Measurements from ENCODE around the gene PTGFRN.
A peak's percentile ranks its signal among the peaks of the same experiment; 100 is the strongest.

The PTGFRN gene

DNA sequence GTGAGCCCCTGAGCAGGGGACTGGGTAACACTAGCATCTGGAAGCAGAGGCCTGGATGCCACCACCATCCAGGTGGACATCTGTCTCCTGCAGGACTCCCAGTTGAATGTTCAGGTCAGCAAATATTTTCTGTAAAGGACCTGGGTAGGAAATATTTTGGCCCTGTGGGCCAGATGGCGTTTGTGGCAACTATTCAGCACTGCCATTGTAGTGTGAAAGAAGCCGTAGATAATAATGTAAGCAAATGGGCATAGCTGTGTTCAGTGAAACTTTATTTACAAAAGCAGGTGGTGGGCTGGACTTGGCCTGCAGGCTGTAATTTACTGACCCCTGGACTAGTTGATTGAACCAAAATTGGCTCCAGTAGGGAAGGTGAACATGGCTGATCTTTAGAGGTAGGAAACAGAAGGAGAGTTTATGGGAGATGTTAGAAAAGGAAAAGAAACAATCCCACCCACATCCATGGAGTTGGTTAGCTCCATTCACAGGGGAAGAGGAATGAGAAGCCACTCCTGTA, 71.9 kb downstream of the PTGFRN start:
- DNase-seq = no peak

- DNase-seq = peak; percentile 65
Measured at GRCh38 chr1:116982319-116983004, 72.7 kb downstream of the PTGFRN start.

DNA sequence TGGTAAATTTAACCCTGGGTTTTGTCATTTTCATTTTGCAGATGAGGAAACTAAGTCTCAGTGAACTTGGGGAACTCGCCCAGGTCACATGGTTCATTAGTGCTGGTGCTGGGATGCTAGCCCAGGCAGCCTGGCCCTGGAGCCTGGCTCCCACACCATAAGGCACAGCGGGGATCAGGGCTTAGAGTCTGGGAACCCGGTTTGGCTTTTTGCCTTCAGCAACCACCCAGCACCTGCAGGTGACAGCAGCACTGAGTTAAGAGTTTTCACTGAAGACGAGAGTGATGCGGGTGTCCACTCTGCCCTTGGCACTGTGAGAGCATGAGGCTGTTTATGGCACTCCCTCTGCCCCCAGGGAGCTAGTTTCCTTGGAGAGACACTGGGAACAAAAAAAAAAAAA, 73.4 kb downstream of the PTGFRN start:
- no peak for DNase-seq

GRCh38 chr1:116983678-116984077, 74.0 kb downstream of the PTGFRN start:
- DNase-seq = no peak

GRCh38 chr1:116984406-116985160, 74.9 kb downstream of the PTGFRN start:
- DNase-seq = no peak

DNA sequence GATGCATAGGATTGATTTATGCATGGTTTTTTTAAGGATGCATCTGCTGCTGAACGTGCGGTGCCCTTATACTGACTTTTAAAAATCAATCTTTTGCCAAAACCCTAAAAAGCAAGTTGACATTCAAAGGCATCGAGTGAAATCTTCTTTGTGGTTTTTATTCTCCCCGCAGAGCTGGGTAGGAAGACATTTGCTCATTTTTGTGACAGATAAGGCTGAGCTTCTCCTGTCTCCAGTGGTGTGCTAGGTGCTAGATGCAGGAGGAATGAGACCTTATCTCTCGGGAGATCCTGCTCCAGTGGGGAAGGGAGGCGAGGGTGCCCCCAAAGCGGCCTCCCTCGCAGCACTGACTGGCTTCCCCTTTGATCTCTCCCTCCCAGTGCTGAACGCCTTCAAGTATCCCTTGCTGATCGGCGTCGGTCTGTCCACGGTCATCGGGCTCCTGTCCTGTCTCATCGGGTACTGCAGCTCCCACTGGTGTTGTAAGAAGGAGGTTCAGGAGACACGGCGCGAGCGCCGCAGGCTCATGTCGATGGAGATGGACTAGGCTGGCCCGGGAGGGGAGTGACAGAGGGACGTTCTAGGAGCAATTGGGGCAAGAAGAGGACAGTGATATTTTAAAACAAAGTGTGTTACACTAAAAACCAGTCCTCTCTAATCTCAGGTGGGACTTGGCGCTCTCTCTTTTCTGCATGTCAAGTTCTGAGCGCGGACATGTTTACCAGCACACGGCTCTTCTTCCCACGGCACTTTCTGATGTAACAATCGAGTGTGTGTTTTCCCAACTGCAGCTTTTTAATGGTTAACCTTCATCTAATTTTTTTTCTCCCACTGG, 76.9 kb downstream of the PTGFRN start:
- DNase-seq = no peak

GRCh38 chr1:116987256-116987555, 77.5 kb downstream of the PTGFRN start:
- no peak for DNase-seq

GRCh38 chr1:116988248-116988647, 78.5 kb downstream of the PTGFRN start:
- peak; percentile 89 for DNase-seq

GRCh38 chr1:116988908-116989307, 79.2 kb downstream of the PTGFRN start:
- no peak for DNase-seq

- DNase-seq = no peak
Measured at GRCh38 chr1:116989835-116990234, 80.1 kb downstream of the PTGFRN start.

GRCh38 chr1:116990612-116991151, 81.0 kb downstream of the PTGFRN start:
- no peak for DNase-seq

- no peak for DNase-seq
Measured at GRCh38 chr1:116991171-116991845, 81.6 kb downstream of the PTGFRN start.

DNA sequence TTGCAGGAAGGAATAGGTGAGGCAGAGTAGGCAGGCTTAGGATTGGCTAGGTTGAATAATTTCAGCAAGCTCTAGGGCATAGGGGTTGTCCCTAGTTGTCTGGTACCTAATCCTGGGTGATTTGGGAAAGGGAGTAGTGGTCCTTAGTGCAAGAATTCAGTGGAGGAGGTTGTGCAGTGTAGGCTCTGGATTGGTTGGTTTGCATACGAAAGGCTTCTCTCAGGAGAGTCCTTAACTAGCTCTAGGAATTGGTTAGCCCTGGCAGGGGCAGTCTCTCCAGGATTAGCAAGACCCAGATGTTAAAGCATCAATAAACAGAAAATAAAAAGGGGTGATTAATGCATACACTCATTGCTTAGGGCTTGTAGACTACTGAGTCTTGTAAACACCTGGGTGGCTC, 82.2 kb downstream of the PTGFRN start:
- DNase-seq = no peak

- no peak for DNase-seq
Measured at GRCh38 chr1:116993286-116993685, 83.6 kb downstream of the PTGFRN start.

DNA sequence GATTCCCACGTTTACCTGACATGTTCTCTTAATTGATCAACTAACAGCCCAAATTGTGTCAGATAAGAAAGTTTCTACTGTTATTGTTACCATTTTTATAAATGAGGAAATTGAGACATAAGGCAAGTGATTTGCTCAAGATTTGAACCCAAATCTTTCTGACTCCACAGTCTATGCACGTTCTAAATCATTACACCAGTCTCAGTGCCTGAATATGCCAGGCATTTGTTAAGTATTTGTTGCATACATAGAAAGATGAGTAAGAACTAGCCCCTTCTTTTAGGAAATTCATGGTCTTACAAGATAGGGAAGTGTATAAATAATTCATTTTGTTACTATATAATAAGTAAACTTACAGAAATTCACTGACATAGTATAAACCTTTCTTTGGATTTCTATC, 84.7 kb downstream of the PTGFRN start:
- no peak for DNase-seq

DNA sequence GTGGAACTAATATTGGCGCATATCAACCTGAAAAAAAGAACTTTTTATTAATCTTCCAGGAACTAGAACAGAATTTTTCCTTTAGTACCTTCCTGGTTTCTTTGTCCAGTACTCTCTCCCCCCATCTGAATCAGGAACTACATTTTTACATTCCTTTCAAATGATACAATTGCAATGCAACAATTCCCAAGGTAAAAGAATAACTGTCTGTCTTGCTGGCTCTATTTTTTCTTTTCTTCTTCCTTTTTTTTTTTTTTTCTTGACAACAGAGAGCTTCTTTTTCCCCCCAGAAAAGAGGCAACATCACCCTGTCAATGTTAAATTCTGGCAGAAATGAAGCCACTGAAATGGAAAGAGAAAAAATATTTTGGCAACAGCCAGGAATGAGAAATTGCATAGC, 87.3 kb downstream of the PTGFRN start:
- DNase-seq = no peak

DNA sequence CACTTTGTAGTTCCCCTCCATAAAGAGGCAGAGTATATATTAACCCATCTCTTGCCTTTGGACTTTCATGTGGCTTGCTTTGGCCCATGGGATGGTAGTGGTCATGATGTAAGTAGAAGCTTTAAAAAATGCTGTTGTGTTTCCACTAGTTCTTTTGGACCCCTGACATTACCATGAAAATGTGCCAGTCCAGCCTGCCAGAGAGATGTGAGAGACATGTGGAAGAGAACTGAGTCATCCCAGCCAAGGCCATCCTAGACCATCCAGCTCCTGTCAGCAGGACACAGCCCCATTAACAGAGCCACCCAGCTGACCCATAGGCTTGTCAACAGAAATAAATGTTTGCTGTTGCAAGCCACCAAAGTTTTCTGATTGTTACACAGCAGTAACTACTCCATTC, 87.9 kb downstream of the PTGFRN start:
- no peak for DNase-seq

DNA sequence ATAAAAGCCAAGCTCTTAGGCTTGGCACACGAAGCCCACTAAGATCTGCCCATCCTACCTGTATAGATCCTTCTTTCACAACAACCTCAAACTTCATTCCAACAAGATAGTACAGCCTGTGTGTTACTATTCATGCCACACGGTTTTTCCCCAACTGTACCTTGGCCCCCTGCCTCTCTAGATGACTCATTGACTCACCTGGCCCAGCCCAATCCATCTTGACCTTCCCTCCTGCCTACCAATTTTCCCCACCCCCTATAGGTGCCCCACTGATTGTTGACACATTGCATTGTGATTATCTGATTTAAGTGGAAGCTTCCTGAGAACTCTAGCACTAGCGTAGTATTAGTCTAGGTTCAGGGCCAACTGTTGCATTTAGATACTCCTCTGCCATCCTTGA, 89.9 kb downstream of the PTGFRN start:
- DNase-seq = no peak

DNA sequence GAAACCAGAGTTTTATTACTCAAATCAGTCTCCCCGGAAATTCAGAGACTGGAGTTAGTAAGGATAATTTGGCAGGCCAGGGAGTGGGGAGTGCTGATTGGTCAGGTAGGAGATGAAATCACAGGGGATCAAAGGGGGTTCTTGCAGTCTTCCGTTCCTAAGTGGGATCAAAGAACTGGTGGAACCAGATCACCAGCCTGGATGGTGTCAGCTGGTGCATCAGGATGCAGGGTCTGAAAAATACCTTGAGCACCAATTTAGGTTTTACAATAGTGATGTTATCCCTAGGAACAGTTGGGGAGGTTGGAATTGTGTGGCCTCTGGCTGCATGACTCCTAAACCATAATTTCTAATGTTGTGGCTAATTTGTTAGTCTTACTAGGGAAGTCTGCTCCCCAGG, 90.4 kb downstream of the PTGFRN start:
- DNase-seq = peak; percentile 65

DNA sequence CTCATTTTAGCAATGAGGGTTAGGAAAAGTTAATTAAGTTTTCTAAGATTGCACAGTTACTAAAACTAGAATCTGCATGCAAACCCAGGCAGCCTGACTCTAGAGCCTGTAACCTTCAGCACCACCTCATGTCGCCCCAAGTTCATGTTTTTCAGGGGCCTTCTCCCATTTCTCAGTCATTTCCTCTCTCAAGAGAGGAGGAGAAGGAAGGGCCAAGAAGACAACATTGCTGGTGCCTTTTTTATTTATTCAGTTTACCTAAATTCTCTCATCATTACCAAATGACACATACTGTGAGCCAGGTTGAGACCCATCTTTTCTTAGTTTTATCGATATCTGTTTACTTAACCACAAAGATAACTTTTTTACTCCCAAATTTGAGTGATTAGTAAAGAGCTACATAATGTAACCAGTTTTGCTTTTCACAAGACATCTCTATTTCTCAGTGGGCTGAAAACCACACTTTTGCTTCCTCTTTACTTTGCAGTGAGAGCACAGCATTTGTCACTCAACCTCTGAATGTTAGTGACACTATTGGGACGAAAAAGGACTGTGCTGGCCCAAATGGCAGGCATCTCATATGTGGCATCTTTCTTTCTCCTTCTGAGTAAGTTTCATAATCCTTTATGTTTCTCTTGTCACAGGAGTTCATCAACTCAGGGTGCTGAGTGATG, 91.7 kb downstream of the PTGFRN start, which contains the start of gene CD101:
Gene CD101 (plus strand): TSS at position 507 of the 674 bp plus-strand sequence. CDS start 58 bp downstream, at position 565.
- no peak for DNase-seq

DNA sequence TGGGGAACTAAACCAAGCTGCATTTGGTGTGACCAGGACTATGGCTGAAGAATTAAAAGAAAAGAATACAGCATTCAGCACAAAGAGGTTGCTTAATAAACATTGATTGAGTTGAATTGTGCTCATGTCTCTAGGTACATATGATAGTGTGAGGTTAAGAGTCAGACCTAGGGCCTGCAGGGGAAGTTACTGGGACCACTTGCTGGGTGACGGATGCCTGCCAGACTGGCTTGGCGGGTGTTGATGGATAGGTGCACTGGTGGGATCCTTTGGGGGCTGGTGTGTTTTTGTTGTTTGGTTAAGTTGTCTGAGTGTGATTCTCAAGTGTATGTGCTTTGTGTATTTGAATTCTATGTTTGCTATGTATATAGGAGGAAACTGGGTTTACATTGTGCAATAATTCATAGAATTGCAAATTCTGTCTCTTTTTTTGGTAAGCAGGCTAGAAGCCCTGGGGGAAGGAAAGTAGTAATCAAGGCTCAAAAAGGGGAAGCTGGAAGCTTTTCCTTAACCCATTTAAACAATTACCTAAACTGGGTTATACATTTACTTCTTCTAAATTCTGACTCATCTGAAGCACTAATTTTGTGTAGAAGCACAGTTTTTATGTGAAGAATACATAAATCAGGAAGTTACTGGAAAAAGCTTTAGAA, 93.6 kb downstream of the PTGFRN start:
- no peak for DNase-seq

GRCh38 chr1:117007719-117008013, 98.0 kb downstream of the PTGFRN start:
- DNase-seq = no peak

All from islet precursor cell (in vitro differentiated cells).